IMR-90 (cell line): ENCODE data around the gene UNC5A. TPM values are rescaled to one million over a fixed set of nuclear protein-coding genes. Genes with fewer than 3 reads are reported as not detected.

Experiments used
- ATAC-seq: fragments of 200-7000 bp; cut with Tn5 transposase; 2 replicates; pipeline ENCODE4 v1.9.1; 2020; ENCODE audit warnings: low read depth, mild to moderate bottlenecking, moderate library complexity
- BruUV-seq: library from RNA; stranded (reverse); fragments of 400-500 nt; replicated peaks from 2 replicates; lab custom pipeline; 2021; lab: Mats Ljungman, UMichigan
- CTCF ChIA-PET: fragments of 300-600 bp; formaldehyde crosslinking; extraction: SDS; loops from one replicate; lab custom pipeline; 2021; ENCODE audit warnings: antibody characterized with exemption; lab: Yijun Ruan, JAX
- POLR2A ChIA-PET: fragments of 300-600 bp; sonication (Branson Sonifier 250); formaldehyde crosslinking; loops from one replicate; lab custom pipeline; 2022; ENCODE audit warnings: antibody characterized with exemption; ENCODE audit not compliant: unreplicated experiment; lab: Charles Lee
- DNase-seq: peaks from one replicate; pipeline ENCODE4 v3.0.0; 2013
- H2AFZ ChIP-seq: replicated peaks from 2 replicates; pipeline ENCODE3; 2013; ENCODE audit warnings: low read length, mild to moderate bottlenecking; ENCODE audit not compliant: poor library complexity
- H2AK5ac ChIP-seq: 2 replicates; pipeline ENCODE4 v1.6.1; 2013; ENCODE audit warnings: low read depth, low read length, inconsistent platforms
- H2AK9ac ChIP-seq: replicated peaks from 2 replicates; pipeline ENCODE3; 2013; ENCODE audit warnings: mild to moderate bottlenecking, low read depth, low read length, moderate library complexity; ENCODE audit not compliant: poor library complexity
- H2BK120ac ChIP-seq: 2 replicates; pipeline ENCODE4 v1.6.1; 2013; ENCODE audit warnings: low read depth, low read length, inconsistent platforms
- H2BK15ac ChIP-seq: 3 replicates; pipeline ENCODE4 v1.6.1; 2013; ENCODE audit warnings: low read depth, low read length, inconsistent platforms
- H2BK20ac ChIP-seq: 2 replicates; pipeline ENCODE4 v1.6.1; 2013; ENCODE audit warnings: low read depth, mild to moderate bottlenecking, inconsistent platforms, low read length, moderate library complexity
- H2BK5ac ChIP-seq: 2 replicates; pipeline ENCODE4 v1.6.1; 2013; ENCODE audit warnings: mild to moderate bottlenecking, low read depth, low read length, inconsistent platforms; ENCODE audit not compliant: poor library complexity, severe bottlenecking
- H3K14ac ChIP-seq: replicated peaks from 2 replicates; pipeline ENCODE4 v1.6.1; 2013; ENCODE audit warnings: low read depth, low read length, inconsistent platforms
- H3K18ac ChIP-seq: 2 replicates; pipeline ENCODE4 v1.6.1; 2013; ENCODE audit warnings: low read depth, low read length, control low read depth
- H3K23ac ChIP-seq: 2 replicates; pipeline ENCODE4 v1.6.1; 2013; ENCODE audit warnings: low read depth, low read length, inconsistent platforms
- H3K27ac ChIP-seq: 2 replicates; pipeline ENCODE4 v1.5.1; 2013; ENCODE audit warnings: mild to moderate bottlenecking, control low read depth, low read length; ENCODE audit not compliant: insufficient read depth
- H3K27me3 ChIP-seq: 2 replicates; pipeline ENCODE4 v1.6.1; 2013; ENCODE audit warnings: low read length; ENCODE audit not compliant: control insufficient read depth, insufficient read depth
- H3K36me3 ChIP-seq: 2 replicates; pipeline ENCODE4 v1.6.1; 2013; ENCODE audit warnings: low read length, mixed read lengths; ENCODE audit not compliant: control insufficient read depth, insufficient read depth
- H3K4ac ChIP-seq: 2 replicates; pipeline ENCODE4 v1.6.1; 2013; ENCODE audit warnings: low read depth, low read length, inconsistent platforms
- H3K4me1 ChIP-seq: 2 replicates; pipeline ENCODE4 v1.6.1; 2013; ENCODE audit warnings: low read length, mixed read lengths; ENCODE audit not compliant: control insufficient read depth, insufficient read depth
- H3K4me2 ChIP-seq: 2 replicates; pipeline ENCODE4 v1.6.1; 2013; ENCODE audit warnings: low read depth, mild to moderate bottlenecking, control low read depth, low read length, moderate library complexity
- H3K4me3 ChIP-seq: 2 replicates; pipeline ENCODE4 v1.5.1; 2013; ENCODE audit warnings: low read depth, mild to moderate bottlenecking, control low read depth, low read length, moderate library complexity; ENCODE audit not compliant: insufficient read depth
- H3K56ac ChIP-seq: 2 replicates; pipeline ENCODE4 v1.6.1; 2013; ENCODE audit warnings: low read length, inconsistent platforms; ENCODE audit not compliant: insufficient read depth; ENCODE audit errors: extremely low read depth
- H3K79me1 ChIP-seq, 2 experiments: 2 replicates each; pipeline ENCODE4 v1.6.1; 2013; ENCODE audit warnings: low read length in 2 of 2, inconsistent platforms in 1 of 2, low read depth in 1 of 2
- H3K9ac ChIP-seq: 2 replicates; pipeline ENCODE4 v1.6.1; 2013; ENCODE audit warnings: low read depth, low read length, control low read depth
- H3K9me1 ChIP-seq: 2 replicates; pipeline ENCODE4 v1.6.1; 2013; ENCODE audit warnings: low read length, inconsistent platforms; ENCODE audit not compliant: insufficient read depth
- H3K9me3 ChIP-seq: 2 replicates; pipeline ENCODE4 v1.6.1; 2013; ENCODE audit warnings: low read length; ENCODE audit not compliant: control insufficient read depth, insufficient read depth
- H4K20me1 ChIP-seq: 2 replicates; pipeline ENCODE4 v1.6.1; 2013; ENCODE audit warnings: low read length, inconsistent platforms; ENCODE audit not compliant: insufficient read depth
- H4K5ac ChIP-seq: 2 replicates; pipeline ENCODE4 v1.6.1; 2013; ENCODE audit warnings: mild to moderate bottlenecking, low read depth, low read length, control low read depth
- H4K8ac ChIP-seq, 2 experiments: 2 replicates each; pipeline ENCODE4 v1.6.1; 2013; ENCODE audit warnings: low read depth in 2 of 2, low read length in 2 of 2, control low read depth in 1 of 2, inconsistent platforms in 1 of 2
- H4K91ac ChIP-seq: 2 replicates; pipeline ENCODE4 v1.6.1; 2013; ENCODE audit warnings: low read depth, low read length, inconsistent platforms; ENCODE audit not compliant: insufficient read depth
- CEBPB ChIP-seq: IDR thresholded peaks from 2 replicates; pipeline ENCODE4 v1.6.1; 2012; ENCODE audit warnings: low read depth, low read length, improper control_type of control experiment
- CHD1 ChIP-seq: IDR thresholded peaks from 2 replicates; pipeline ENCODE4 v1.6.1; 2012; ENCODE audit warnings: low read depth, low read length, improper control_type of control experiment
- MAFK ChIP-seq: IDR thresholded peaks from 2 replicates; pipeline ENCODE4 v1.6.1; 2012; ENCODE audit warnings: low read depth, low read length, improper control_type of control experiment
- MAZ ChIP-seq: IDR thresholded peaks from 2 replicates; pipeline ENCODE4 v1.6.1; 2012; ENCODE audit warnings: low read depth, mild to moderate bottlenecking, low read length, improper control_type of control experiment, moderate library complexity, borderline replicate concordance
- MXI1 ChIP-seq: IDR thresholded peaks from 2 replicates; pipeline ENCODE4 v1.6.1; 2012; ENCODE audit warnings: low read depth, mild to moderate bottlenecking, low read length, moderate library complexity, borderline replicate concordance
- POLR2A ChIP-seq: IDR thresholded peaks from 2 replicates; pipeline ENCODE4 v1.6.1; 2012; ENCODE audit warnings: mild to moderate bottlenecking, low read depth, low read length
- RAD21 ChIP-seq: IDR thresholded peaks from 2 replicates; pipeline ENCODE4 v1.6.1; 2012; ENCODE audit warnings: low read length, improper control_type of control experiment
- RCOR1 ChIP-seq: IDR thresholded peaks from 2 replicates; pipeline ENCODE4 v1.6.1; 2012; ENCODE audit warnings: mild to moderate bottlenecking, low read length, improper control_type of control experiment; ENCODE audit not compliant: insufficient replicate concordance
- RFX5 ChIP-seq: IDR thresholded peaks from 2 replicates; pipeline ENCODE4 v1.8.0; 2012; ENCODE audit warnings: low read depth, mild to moderate bottlenecking, low read length, moderate library complexity
- SMC3 ChIP-seq: fragments of 150-350 bp; IDR thresholded peaks from 2 replicates; pipeline ENCODE4 v1.6.1; 2016; ENCODE audit warnings: low read depth, mild to moderate bottlenecking, antibody characterized with exemption, low read length, moderate library complexity
- WGBS, 2 experiments: methylation state at CpG; one replicate each; pipeline versions ENCODE4 v1.1.5 to v1.1.7; 2013; ENCODE audit warnings: missing lambda C conversion rate in 2 of 2; ENCODE audit not compliant: insufficient read length in 1 of 2; ENCODE audit errors: extremely low coverage in 2 of 2; 5-methylcytosine and 5-hydroxymethylcytosine counted together
- dilution Hi-C: fragments of 300-500 bp; cut with HindIII; formaldehyde crosslinking; loops from one replicate; pipeline ENCODE4 v1.14.3; 2018; ENCODE audit warnings: low sequenced_read_pairs; ENCODE audit not compliant: unreplicated experiment
- in situ Hi-C: fragments of 300-500 bp; cut with MboI; formaldehyde crosslinking; loops from 3 replicates; pipeline ENCODE4 v1.14.3; 2019; ENCODE audit warnings: low sequenced_read_pairs, inconsistent platforms, mixed read lengths
- intact Hi-C: fragments of 100-400 bp; cut with micrococcal nuclease; formaldehyde crosslinking; loops from 2 replicates; pipeline ENCODE4 v1.10.0; 2022
- polyA plus RNA-seq, 3 experiments: library from polyadenylated mRNA; depleted of rRNA; stranded (reverse); fragments of >200 nt; gene quantifications; 2 replicates each; pipeline ENCODE4 v1.2.3, GENCODE V29; 2012; ENCODE audit warnings: low replicate concordance in 1 of 3
- total RNA-seq: library from RNA; depleted of rRNA; stranded (reverse); fragments of >200 nt; gene quantifications from 2 replicates; pipeline ENCODE4 v1.2.3, GENCODE V29; 2012
- TF ChIP-seq, protein P1 (sequence below): conservative IDR thresholded peaks from 2 replicates; pipeline ENCODE4 v1.5.1; 2012; ENCODE audit warnings: mild to moderate bottlenecking, low read depth, low read length, improper control_type of control experiment
- TF ChIP-seq, protein P2 (sequence below): fragments of 150-350 bp; IDR thresholded peaks from 2 replicates; pipeline ENCODE4 v1.6.1; 2016; ENCODE audit warnings: low read depth, mild to moderate bottlenecking, low read length, moderate library complexity, borderline replicate concordance
- TF ChIP-seq, protein P3 (sequence below): fragments of 150-350 bp; IDR thresholded peaks from 2 replicates; pipeline ENCODE4 v1.6.1; 2017; ENCODE audit warnings: mild to moderate bottlenecking, antibody characterized with exemption, low read length, low read depth

The UNC5A gene
- total and polyA plus RNA-seq, 2 of the 4 experiments (the other 2 are of a cell fraction) = not detected

DNA sequence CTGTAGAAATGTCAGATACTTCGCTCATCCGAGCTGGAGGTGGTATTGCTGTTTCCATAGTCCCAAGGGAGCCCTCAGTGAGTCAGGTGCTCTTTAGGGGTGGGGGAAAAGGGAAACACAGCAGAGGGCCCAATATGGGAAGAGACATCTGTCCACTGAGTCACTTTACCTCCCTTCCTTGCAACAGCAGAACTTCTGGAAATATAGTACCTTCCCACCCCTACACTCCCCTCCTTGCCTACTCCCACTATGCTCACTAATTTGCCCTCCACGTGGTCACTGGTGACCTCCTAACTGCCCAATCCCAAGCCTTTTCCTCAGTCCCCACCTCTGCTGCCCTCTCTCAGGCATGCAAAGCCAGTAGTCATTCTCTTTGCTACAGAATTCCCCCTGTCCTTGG lies 86.9 kb downstream of the UNC5A start:
- in situ Hi-C loops = no loop called here
- peaks cover 22% of the 10 kb centered on the region for H3K27me3 ChIP-seq
- no peak overlapping the region for H3K18ac ChIP-seq
- no TSS peak for BruUV-seq
- H3K9me1 ChIP-seq = peaks cover 7% of the 10 kb centered on the region; the same call in 1 of the 2 replicates
- no peak overlapping the region for H2AK5ac ChIP-seq
- no peak overlapping the region for H3K23ac ChIP-seq
- H3K4ac ChIP-seq = no peak overlapping the region
- no peak for ATAC-seq
- no peak overlapping the region for H3K14ac ChIP-seq
- H3K9ac ChIP-seq = no peak overlapping the region
- no peak overlapping the region for H2BK15ac ChIP-seq
- no peak overlapping the region for H4K91ac ChIP-seq
- no peaks in the 10 kb centered on the region; the same call in 1 of the 2 replicates for H4K20me1 ChIP-seq
- TF ChIP-seq RFX5 (no peak), RCOR1 (no peak), CEBPB (no peak), RAD21 (no peak), MAZ (no peak), MXI1 (no peak), SMC3 (no peak), CHD1 (no peak), POLR2A (no peak), MAFK (no peak)
- TF ChIP-seq, protein P1, sequence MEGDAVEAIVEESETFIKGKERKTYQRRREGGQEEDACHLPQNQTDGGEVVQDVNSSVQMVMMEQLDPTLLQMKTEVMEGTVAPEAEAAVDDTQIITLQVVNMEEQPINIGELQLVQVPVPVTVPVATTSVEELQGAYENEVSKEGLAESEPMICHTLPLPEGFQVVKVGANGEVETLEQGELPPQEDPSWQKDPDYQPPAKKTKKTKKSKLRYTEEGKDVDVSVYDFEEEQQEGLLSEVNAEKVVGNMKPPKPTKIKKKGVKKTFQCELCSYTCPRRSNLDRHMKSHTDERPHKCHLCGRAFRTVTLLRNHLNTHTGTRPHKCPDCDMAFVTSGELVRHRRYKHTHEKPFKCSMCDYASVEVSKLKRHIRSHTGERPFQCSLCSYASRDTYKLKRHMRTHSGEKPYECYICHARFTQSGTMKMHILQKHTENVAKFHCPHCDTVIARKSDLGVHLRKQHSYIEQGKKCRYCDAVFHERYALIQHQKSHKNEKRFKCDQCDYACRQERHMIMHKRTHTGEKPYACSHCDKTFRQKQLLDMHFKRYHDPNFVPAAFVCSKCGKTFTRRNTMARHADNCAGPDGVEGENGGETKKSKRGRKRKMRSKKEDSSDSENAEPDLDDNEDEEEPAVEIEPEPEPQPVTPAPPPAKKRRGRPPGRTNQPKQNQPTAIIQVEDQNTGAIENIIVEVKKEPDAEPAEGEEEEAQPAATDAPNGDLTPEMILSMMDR = no peak
- TF ChIP-seq, protein P2, sequence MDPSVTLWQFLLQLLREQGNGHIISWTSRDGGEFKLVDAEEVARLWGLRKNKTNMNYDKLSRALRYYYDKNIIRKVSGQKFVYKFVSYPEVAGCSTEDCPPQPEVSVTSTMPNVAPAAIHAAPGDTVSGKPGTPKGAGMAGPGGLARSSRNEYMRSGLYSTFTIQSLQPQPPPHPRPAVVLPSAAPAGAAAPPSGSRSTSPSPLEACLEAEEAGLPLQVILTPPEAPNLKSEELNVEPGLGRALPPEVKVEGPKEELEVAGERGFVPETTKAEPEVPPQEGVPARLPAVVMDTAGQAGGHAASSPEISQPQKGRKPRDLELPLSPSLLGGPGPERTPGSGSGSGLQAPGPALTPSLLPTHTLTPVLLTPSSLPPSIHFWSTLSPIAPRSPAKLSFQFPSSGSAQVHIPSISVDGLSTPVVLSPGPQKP = no peak
- TF ChIP-seq, protein P3, sequence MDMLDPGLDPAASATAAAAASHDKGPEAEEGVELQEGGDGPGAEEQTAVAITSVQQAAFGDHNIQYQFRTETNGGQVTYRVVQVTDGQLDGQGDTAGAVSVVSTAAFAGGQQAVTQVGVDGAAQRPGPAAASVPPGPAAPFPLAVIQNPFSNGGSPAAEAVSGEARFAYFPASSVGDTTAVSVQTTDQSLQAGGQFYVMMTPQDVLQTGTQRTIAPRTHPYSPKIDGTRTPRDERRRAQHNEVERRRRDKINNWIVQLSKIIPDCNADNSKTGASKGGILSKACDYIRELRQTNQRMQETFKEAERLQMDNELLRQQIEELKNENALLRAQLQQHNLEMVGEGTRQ = no peak
- POLR2A ChIA-PET = no interaction called here
- no peak overlapping the region for H3K4me2 ChIP-seq
- no peak overlapping the region for H4K5ac ChIP-seq
- no peak overlapping the region for H3K27ac ChIP-seq
- no peak overlapping the region for H4K8ac ChIP-seq
- H2BK120ac ChIP-seq = no peak overlapping the region
- dilution Hi-C loops = no loop called here
- CTCF ChIA-PET = no interaction called here
- DNase-seq = no peak
- H2AFZ ChIP-seq = no peak overlapping the region
- no peak overlapping the region for H2AK9ac ChIP-seq
- H3K4me3 ChIP-seq = no peak overlapping the region
- H3K9me3 ChIP-seq = no peaks in the 10 kb centered on the region
- no peak overlapping the region for H2BK5ac ChIP-seq
- H3K36me3 ChIP-seq = peaks cover 3% of the 10 kb centered on the region; the same call in 1 of the 2 replicates
- no peaks in the 10 kb centered on the region for H3K79me1 ChIP-seq
- intact Hi-C loops = no loop called here
- H3K4me1 ChIP-seq = no peaks in the 10 kb centered on the region
- H2BK20ac ChIP-seq = no peak overlapping the region
- H3K56ac ChIP-seq = no peak overlapping the region
- WGBS, 2 experiments = 13% methylated on average over 1 of the region's 3 CpGs; no CpG with 5 or more reads in 1 of the 2 experiments
